HG02970 (cell line): ENCODE measurements around the gene MSMB.
"Not testable (repeated sequence)": the region's sequence is repeated elsewhere in the genome, so short reads cannot be mapped to it uniquely, and the experiment has no call there.

Experiments used
- ATAC-seq: cut with Tn5 transposase; IDR thresholded peaks from one replicate; pipeline ENCODE4 v1.9.1; 2021; ENCODE audit warnings: mild to moderate bottlenecking, moderate library complexity, moderate number of reproducible peaks; ENCODE audit not compliant: unreplicated experiment, low FRiP score

Gene MSMB

GRCh38 chr10:46046261-46046660 lies at the start of gene MSMB:
Gene MSMB, minus strand, starts transcription at chr10:46046269. Its CDS starts 32 bp downstream, at chr10:46046237.
- no peak for ATAC-seq

GRCh38 chr10:46094931-46095750 lies 49.1 kb upstream of the MSMB start:
- no peak for ATAC-seq

- no peak for ATAC-seq
Observed at GRCh38 chr10:46094197-46094500, 48.1 kb upstream of the MSMB start.

GRCh38 chr10:46093316-46094196 lies 47.5 kb upstream of the MSMB start:
- not testable (repeated sequence) for ATAC-seq

- no peak for ATAC-seq
Observed at GRCh38 chr10:46092524-46093081, 46.5 kb upstream of the MSMB start.

- ATAC-seq = no peak
Observed at GRCh38 chr10:46091828-46092523, 45.9 kb upstream of the MSMB start.

GRCh38 chr10:46091080-46091827 lies 45.2 kb upstream of the MSMB start:
- no peak for ATAC-seq

GRCh38 chr10:46090258-46090812 lies 44.3 kb upstream of the MSMB start:
- no peak for ATAC-seq

- not testable (repeated sequence) for ATAC-seq
Observed at GRCh38 chr10:46087381-46087780, 41.3 kb upstream of the MSMB start.

- no peak for ATAC-seq
Observed at GRCh38 chr10:46084321-46085165, 38.5 kb upstream of the MSMB start.

GRCh38 chr10:46080886-46081285 lies 34.8 kb upstream of the MSMB start:
- ATAC-seq = no peak

GRCh38 chr10:46079831-46080585 lies 33.9 kb upstream of the MSMB start:
- no peak for ATAC-seq

- ATAC-seq = no peak
Observed at GRCh38 chr10:46077731-46078413, 31.8 kb upstream of the MSMB start.

GRCh38 chr10:46077141-46077554 lies 31.1 kb upstream of the MSMB start:
- ATAC-seq = no peak

- no peak for ATAC-seq
Observed at GRCh38 chr10:46075869-46076268, 29.8 kb upstream of the MSMB start.

GRCh38 chr10:46074196-46074946 lies 28.3 kb upstream of the MSMB start:
- ATAC-seq = no peak

- no peak for ATAC-seq
Observed at GRCh38 chr10:46073564-46073963, 27.5 kb upstream of the MSMB start.
